HCT116 (cell line): Measurements from ENCODE around the gene TCFL5. TPM values are rescaled to one million over a fixed set of nuclear protein-coding genes. Genes with fewer than 3 reads are reported as not detected.

Experiments used
- ATAC-seq: fragments of 200-7000 bp; cut with Tn5 transposase; 2 replicates; pipeline ENCODE4 v1.9.1; 2020; ENCODE audit warnings: mild to moderate bottlenecking, moderate library complexity
- BruUV-seq: library from RNA; stranded (reverse); fragments of 400-500 nt; replicated peaks from 2 replicates; lab custom pipeline; 2021; lab: Mats Ljungman, UMichigan
- CTCF ChIA-PET: fragments of 300-600 bp; sonication (Branson Sonifier 250); formaldehyde crosslinking; loops from one replicate; lab custom pipeline; 2021; ENCODE audit warnings: antibody characterized with exemption; lab: Charles Lee
- POLR2A ChIA-PET: fragments of 300-600, 350-600 bp; sonication (Branson Sonifier 250); formaldehyde crosslinking; loops from one replicate; lab custom pipeline; 2021; ENCODE audit warnings: antibody characterized with exemption; lab: Charles Lee
- RAD21 ChIA-PET, 2 experiments: fragments of 300-600 bp; sonication (Branson Sonifier 250); formaldehyde crosslinking; loops; one replicate each; lab custom pipeline; 2023; ENCODE audit warnings: low total read pairs in 2 of 2; ENCODE audit not compliant: uncharacterized antibody in 2 of 2, unreplicated experiment in 2 of 2, low non-redundant PET in 1 of 2; lab: Charles Lee
- DNase-seq: peaks from one replicate; pipeline ENCODE4 v3.0.0-alpha.2; 2010; ENCODE audit warnings: low read depth, low spot score
- H2AFZ ChIP-seq: fragments of 200-600 bp; shearing (Covaris generic), sonication (generic); 2 replicates; pipeline ENCODE4 v1.6.1; 2017; ENCODE audit warnings: low read depth, mixed run types, mixed read lengths, antibody characterized with exemption, low read length; ENCODE audit not compliant: poor library complexity, severe bottlenecking
- H3K27ac ChIP-seq: 2 replicates; pipeline ENCODE4 v1.5.1; 2012; ENCODE audit warnings: low read depth, low read length
- H3K27me3 ChIP-seq: fragments of 200-600 bp; sonication (generic); 2 replicates; pipeline ENCODE4 v1.6.1; 2016; ENCODE audit warnings: mixed run types, low read length, mixed read lengths; ENCODE audit not compliant: insufficient read depth
- H3K36me3 ChIP-seq, 2 experiments: fragments of 200-500 bp in 1 of 2; fragments of 200-600 bp in 1 of 2; sonication (Bioruptor generic) in 1 of 2; sonication (generic) in 1 of 2; 2 replicates each; pipeline versions ENCODE4 v1.5.1 to v1.6.1; 2014 to 2016; ENCODE audit warnings: low read length in 2 of 2, inconsistent platforms in 1 of 2, mixed read lengths in 1 of 2, mixed run types in 1 of 2; ENCODE audit not compliant: insufficient read depth in 2 of 2, control insufficient read depth in 1 of 2
- H3K4me1 ChIP-seq, 2 experiments: fragments of 200-600 bp in 1 of 2; sonication (generic) in 1 of 2; 2 replicates each; pipeline versions ENCODE4 v1.5.1 to v1.6.1; 2012 to 2017; ENCODE audit warnings: low read length in 2 of 2, inconsistent platforms in 1 of 2, mild to moderate bottlenecking in 1 of 2, mixed read lengths in 1 of 2, mixed run types in 1 of 2, moderate library complexity in 1 of 2; ENCODE audit not compliant: insufficient read depth in 2 of 2, control insufficient read depth in 1 of 2
- H3K4me2 ChIP-seq: fragments of 200-600 bp; sonication (generic); 2 replicates; pipeline ENCODE4 v1.6.1; 2017; ENCODE audit warnings: mixed run types, low read length, mixed read lengths
- H3K4me3 ChIP-seq, 2 experiments: fragments of 200-600 bp in 1 of 2; sonication (generic) in 1 of 2; replicated peaks in 1 of 2; 2 replicates each; pipeline ENCODE4 v1.5.1; 2011 to 2016; ENCODE audit warnings: low read length in 2 of 2, control low read depth in 1 of 2, low read depth in 1 of 2, mild to moderate bottlenecking in 1 of 2, mixed read lengths in 1 of 2, mixed run types in 1 of 2
- H3K79me2 ChIP-seq: fragments of 200-600 bp; sonication (generic); 2 replicates; pipeline ENCODE4 v1.6.1; 2017; ENCODE audit warnings: mild to moderate bottlenecking, mixed run types, low read length, moderate library complexity, mixed read lengths; ENCODE audit not compliant: insufficient read depth
- H3K9ac ChIP-seq: fragments of 200-600 bp; sonication (generic); 2 replicates; pipeline ENCODE4 v1.6.1; 2016; ENCODE audit warnings: low read length, mixed read lengths
- H3K9me2 ChIP-seq: fragments of 200-600 bp; sonication (generic), shearing (Covaris generic); 2 replicates; pipeline ENCODE4 v1.6.1; 2017; ENCODE audit warnings: mixed run types, mild to moderate bottlenecking, moderate library complexity; ENCODE audit not compliant: insufficient read depth
- H3K9me3 ChIP-seq, 2 experiments: fragments of 200-500 bp in 1 of 2; fragments of 200-600 bp in 1 of 2; sonication (Bioruptor generic) in 1 of 2; sonication (generic) in 1 of 2; 2 replicates each; pipeline ENCODE4 v1.6.1; 2014 to 2017; ENCODE audit warnings: low read length in 2 of 2, mixed read lengths in 2 of 2, inconsistent platforms in 1 of 2, low read depth in 1 of 2, mild to moderate bottlenecking in 1 of 2, mixed run types in 1 of 2, moderate library complexity in 1 of 2; ENCODE audit not compliant: control insufficient read depth in 1 of 2, insufficient read depth in 1 of 2
- H4K20me1 ChIP-seq: fragments of 200-600 bp; sonication (generic), shearing (Covaris generic); 2 replicates; pipeline ENCODE4 v1.6.1; 2017; ENCODE audit warnings: mixed run types, mild to moderate bottlenecking, moderate library complexity; ENCODE audit not compliant: insufficient read depth
- CBX3 ChIP-seq: IDR thresholded peaks from 2 replicates; pipeline ENCODE4 v1.6.1; 2012; ENCODE audit warnings: low read depth
- EZH2 ChIP-seq: fragments of 200-600 bp; sonication (generic); IDR thresholded peaks from 2 replicates; pipeline ENCODE4 v1.6.1; 2017; ENCODE audit warnings: antibody characterized with exemption, mixed run types
- POLR2A ChIP-seq: IDR thresholded peaks from 2 replicates; pipeline ENCODE4 v1.7.0; 2011; ENCODE audit warnings: borderline replicate concordance; ENCODE audit not compliant: insufficient read depth, insufficient read length; ENCODE audit errors: extremely low read depth
- POLR2AphosphoS5 ChIP-seq: IDR thresholded peaks from 2 replicates; pipeline ENCODE4 v1.6.1; 2011; ENCODE audit warnings: mild to moderate bottlenecking, low read depth, low read length, moderate library complexity
- RAD21 ChIP-seq: IDR thresholded peaks from 2 replicates; pipeline ENCODE4 v1.6.1; 2012; ENCODE audit warnings: low read depth, mild to moderate bottlenecking
- REST ChIP-seq: IDR thresholded peaks from 2 replicates; pipeline ENCODE4 v1.6.1; 2012; ENCODE audit warnings: low read depth
- SIN3A ChIP-seq: IDR thresholded peaks from 2 replicates; pipeline ENCODE4 v1.6.1; 2012; ENCODE audit warnings: low read depth
- SP1 ChIP-seq: IDR thresholded peaks from 2 replicates; pipeline ENCODE4 v1.6.1; 2012; ENCODE audit warnings: low read depth
- SRF ChIP-seq: IDR thresholded peaks from 2 replicates; pipeline ENCODE4 v1.6.1; 2012; ENCODE audit warnings: low read depth
- TCF7L2 ChIP-seq: IDR thresholded peaks from 2 replicates; pipeline ENCODE4 v1.7.0; 2011; ENCODE audit warnings: borderline replicate concordance, inconsistent platforms; ENCODE audit not compliant: insufficient read depth, insufficient read length; ENCODE audit errors: extremely low read depth
- YY1 ChIP-seq: IDR thresholded peaks from 2 replicates; pipeline ENCODE4 v1.6.1; 2011; ENCODE audit warnings: low read length, low read depth, moderate library complexity, mild to moderate bottlenecking; ENCODE audit not compliant: insufficient replicate concordance; ENCODE audit errors: extremely low read depth
- ZFX ChIP-seq: fragments of 450-650 bp; IDR thresholded peaks from 2 replicates; pipeline ENCODE4 v1.6.1; 2017
- ZNF274 ChIP-seq: fragments of 200-500 bp; sonication (Bioruptor generic); IDR thresholded peaks from 2 replicates; pipeline ENCODE4 v1.6.1; 2014; ENCODE audit warnings: mild to moderate bottlenecking, low read depth, low read length, inconsistent platforms
- intact Hi-C: fragments of 100-400 bp; cut with micrococcal nuclease; formaldehyde crosslinking; loops from 2 replicates; pipeline ENCODE4 v1.10.0; 2022
- total RNA-seq: library from RNA; stranded (reverse); gene quantifications from one replicate; pipeline ENCODE4 v1.2.1, GENCODE V29; 2021; ENCODE audit not compliant: unreplicated experiment
- TF ChIP-seq, protein P1 (sequence below): IDR thresholded peaks from 2 replicates; pipeline ENCODE4 v1.6.1; 2011; ENCODE audit warnings: mild to moderate bottlenecking, low read length, moderate library complexity; ENCODE audit not compliant: insufficient replicate concordance; ENCODE audit errors: extremely low read depth

Gene TCFL5
- total RNA-seq, 1 experiment from 2014 or later = 20.4 TPM

DNA sequence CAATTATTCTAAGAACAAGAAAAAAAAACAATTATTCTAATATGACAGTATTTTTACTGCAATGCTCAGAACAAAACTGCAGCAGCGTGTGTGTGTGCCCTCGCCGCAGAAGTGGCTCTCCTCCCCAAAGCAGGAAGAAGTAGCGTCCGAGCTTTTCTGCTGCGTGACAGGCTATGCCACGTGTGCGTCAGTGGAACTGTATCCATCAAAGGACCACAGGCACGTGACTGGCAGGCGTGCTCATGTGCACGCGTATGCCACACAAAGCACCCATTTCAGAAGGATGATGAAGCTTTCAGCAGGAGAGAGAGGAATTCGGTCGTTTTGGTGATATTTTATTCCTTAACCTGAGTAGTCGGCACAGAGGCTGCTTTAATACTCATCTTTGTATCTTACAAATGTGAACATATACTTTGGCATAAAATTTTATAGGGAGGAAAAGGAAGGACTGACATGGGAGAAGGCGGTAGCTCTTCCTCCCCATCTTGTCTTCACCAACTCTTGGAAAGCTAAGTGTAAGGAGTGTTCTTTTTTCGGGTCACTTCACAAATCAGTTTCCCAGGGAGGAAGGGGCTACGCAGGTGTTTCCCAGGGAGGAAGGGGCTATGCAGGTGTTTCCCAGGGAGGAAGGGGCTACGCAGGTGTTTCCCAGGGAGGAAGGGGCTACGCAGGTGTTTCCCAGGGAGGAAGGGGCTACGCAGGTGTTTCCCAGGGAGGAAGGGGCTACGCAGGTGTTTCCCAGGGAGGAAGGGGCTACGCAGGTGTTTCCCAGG, 3.4 kb downstream of the TCFL5 start:
- ATAC-seq = no peak
- H3K9me3 ChIP-seq = no peaks in the 10 kb centered on the region
- H3K9me2 ChIP-seq = no peaks in the 10 kb centered on the region
- DNase-seq = no peak
- no peak overlapping the region for H3K27ac ChIP-seq
- intact Hi-C loops = no loop called here
- no peak overlapping the region for H3K4me3 ChIP-seq
- CTCF ChIA-PET = no interaction called here
- peaks cover 13 to 29% of the 10 kb centered on the region in 2 experiments; a peak in 3 of 4 replicates for H3K36me3 ChIP-seq
- peaks cover 9% of the 10 kb centered on the region; the same call in 1 of the 2 replicates for H4K20me1 ChIP-seq
- H2AFZ ChIP-seq = no peak overlapping the region
- TF ChIP-seq TCF7L2 (no peak), EZH2 (no peak), RAD21 (no peak), SRF (no peak), POLR2A (no peak), REST (no peak), YY1 (no peak), SP1 (no peak), ZNF274 (no peak), SIN3A (no peak), POLR2AphosphoS5 (no peak), CBX3 (no peak), ZFX (no peak)
- TF ChIP-seq, protein P1, sequence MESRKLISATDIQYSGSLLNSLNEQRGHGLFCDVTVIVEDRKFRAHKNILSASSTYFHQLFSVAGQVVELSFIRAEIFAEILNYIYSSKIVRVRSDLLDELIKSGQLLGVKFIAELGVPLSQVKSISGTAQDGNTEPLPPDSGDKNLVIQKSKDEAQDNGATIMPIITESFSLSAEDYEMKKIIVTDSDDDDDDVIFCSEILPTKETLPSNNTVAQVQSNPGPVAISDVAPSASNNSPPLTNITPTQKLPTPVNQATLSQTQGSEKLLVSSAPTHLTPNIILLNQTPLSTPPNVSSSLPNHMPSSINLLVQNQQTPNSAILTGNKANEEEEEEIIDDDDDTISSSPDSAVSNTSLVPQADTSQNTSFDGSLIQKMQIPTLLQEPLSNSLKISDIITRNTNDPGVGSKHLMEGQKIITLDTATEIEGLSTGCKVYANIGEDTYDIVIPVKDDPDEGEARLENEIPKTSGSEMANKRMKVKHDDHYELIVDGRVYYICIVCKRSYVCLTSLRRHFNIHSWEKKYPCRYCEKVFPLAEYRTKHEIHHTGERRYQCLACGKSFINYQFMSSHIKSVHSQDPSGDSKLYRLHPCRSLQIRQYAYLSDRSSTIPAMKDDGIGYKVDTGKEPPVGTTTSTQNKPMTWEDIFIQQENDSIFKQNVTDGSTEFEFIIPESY = no peak
- no peaks in the 10 kb centered on the region for H3K27me3 ChIP-seq
- no TSS peak for BruUV-seq
- H3K9ac ChIP-seq = no peak overlapping the region
- RAD21 ChIA-PET = no interaction called here
- H3K4me2 ChIP-seq = no peak overlapping the region
- H3K4me1 ChIP-seq = peaks cover 7 to 16% of the 10 kb centered on the region in 2 experiments; a peak in 3 of 4 replicates
- H3K79me2 ChIP-seq = peaks cover 34% of the 10 kb centered on the region
- POLR2A ChIA-PET = no interaction called here
